Activated gamma-delta T cell treated with Interleukin-2 at 50 U/mL for 16 hours (primary cell): Measurements from ENCODE around the gene GALNT18.

Source experiments
- DNase-seq: peaks from one replicate; pipeline ENCODE4 v3.0.0-alpha.2; 2020

Gene GALNT18

GRCh38 chr11:11401960-11402535 lies 219.8 kb downstream of the GALNT18 start:
- no peak for DNase-seq

DNA sequence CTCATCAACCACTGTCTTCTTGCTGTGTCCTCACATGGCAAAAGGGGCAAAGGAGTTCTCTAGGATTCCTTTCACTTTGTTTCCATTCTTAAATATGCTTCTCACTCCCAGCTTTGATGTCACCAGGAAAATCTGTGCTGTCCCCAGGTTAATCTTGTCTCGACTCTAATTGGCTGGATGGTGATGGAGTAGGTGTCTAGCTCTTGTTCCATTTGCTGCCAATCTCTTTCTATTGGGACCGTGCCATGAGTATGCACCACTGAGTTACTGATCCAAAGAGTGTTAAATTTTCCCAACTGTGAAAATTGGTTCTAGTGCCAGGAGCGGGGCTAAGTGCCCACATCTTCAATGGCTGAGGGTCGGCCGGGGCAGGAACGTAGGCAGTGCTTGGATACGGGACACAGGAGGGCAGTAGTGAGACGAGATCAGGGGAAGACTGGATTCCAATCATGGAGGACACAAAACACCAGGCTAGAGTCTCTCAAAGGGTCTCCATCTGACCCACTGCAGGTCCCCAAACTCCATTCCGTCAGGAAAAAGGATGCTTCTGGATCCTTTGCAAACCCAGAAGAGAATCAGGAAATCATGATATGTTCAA lies 221.1 kb downstream of the GALNT18 start:
- DNase-seq, result no peak

DNA sequence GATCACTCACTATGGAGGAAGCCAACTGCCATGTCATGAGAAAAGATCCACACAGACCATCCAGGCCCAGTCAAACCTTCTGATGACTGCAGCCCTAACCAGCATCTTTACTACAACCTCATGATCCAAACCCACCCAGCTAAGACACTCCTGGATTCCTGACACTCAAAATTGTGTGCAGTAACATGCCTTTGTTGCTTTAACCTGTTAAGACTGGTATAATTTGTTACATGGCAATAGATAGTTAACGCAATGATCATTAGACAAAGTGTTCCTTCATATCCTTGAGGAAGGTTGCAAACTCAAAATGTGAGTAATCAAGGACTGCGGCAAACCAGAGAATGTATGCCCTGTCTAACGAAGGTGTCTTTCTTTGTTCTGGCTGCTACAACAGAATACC lies 221.7 kb downstream of the GALNT18 start:
- DNase-seq, result no peak

GRCh38 chr11:11397781-11398180 lies 224.0 kb downstream of the GALNT18 start:
- DNase-seq, result no peak

DNA sequence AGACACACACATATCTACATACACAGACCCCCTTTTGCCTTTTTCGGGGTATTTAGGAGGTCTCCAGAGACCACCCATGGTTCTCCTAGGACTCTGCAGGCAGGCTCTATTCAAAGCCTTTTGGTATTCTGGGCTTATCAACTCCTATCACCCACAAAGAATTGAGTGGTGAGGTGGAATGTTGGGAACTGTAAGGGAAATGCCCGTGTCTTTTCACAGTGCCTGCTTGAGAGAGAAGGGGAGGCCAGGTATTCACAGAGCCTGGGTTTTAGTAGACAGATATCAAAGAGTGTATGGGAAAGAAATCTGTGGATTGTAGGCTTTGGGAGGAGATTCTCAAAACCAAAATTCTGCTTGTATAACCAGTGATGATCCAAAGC lies 224.8 kb downstream of the GALNT18 start:
- no peak for DNase-seq

GRCh38 chr11:11396301-11397035 lies 225.3 kb downstream of the GALNT18 start:
- no peak for DNase-seq

GRCh38 chr11:11395126-11395525 lies 226.7 kb downstream of the GALNT18 start:
- no peak for DNase-seq

- DNase-seq, result no peak
Observed at GRCh38 chr11:11394241-11394640, 227.6 kb downstream of the GALNT18 start.

GRCh38 chr11:11391796-11392463 lies 229.9 kb downstream of the GALNT18 start:
- DNase-seq, result no peak

- no peak for DNase-seq
Observed at GRCh38 chr11:11391169-11391568, 230.6 kb downstream of the GALNT18 start.

- no peak for DNase-seq
Observed at GRCh38 chr11:11390068-11390771, 231.6 kb downstream of the GALNT18 start.

- DNase-seq, result no peak
Observed at GRCh38 chr11:11389238-11389637, 232.6 kb downstream of the GALNT18 start.

DNA sequence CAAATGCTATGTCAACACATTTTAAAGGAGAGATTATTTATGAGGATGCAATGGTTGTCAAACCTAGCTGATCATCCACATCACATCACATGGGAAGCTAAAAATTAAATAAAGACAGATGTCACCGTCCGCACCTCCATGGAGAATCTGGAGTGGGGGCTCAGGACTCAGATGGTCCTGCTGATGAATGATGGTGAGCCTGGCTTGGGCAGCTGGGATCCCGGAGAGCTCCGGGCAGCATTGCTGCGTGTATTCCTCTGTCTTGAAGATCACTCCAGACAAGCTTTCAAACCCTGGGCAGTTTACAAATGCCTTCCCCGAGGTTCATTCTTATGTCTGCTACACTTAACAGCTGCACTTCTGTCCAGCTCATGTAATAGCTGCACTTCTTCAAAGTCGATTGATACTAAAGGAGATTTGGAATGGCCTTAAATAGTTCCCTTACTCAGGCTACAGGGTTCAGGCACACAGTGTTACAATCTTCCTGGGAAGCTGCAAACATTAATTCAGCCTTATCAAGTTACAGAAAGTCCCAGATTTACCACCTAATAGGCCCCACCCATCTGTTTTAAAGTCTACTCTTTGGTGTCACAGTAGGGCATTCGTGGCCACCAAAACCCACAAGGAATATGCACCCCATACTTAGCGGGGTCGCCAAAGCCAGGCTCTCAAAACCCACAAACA lies 234.0 kb downstream of the GALNT18 start:
- no peak for DNase-seq

DNA sequence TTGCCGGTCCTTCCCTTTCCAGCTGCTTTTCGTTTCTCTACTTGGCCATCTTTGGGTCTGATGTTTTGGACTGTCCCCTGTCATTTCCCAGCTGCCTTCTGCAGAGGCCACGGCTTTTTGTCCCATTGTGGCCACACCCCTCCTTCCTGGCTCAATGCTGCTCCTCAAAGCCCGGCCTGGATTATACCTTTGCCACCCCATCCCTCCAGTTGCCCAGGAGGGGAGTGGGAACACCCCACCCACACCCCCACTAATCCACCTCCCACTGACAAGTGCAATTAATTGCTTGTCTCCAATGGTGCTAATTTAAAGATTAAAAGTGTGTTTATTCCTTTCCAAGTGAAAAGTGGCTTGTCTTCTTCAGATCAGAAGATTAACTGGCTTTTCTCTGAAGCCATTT lies 234.6 kb downstream of the GALNT18 start:
- no peak for DNase-seq

DNA sequence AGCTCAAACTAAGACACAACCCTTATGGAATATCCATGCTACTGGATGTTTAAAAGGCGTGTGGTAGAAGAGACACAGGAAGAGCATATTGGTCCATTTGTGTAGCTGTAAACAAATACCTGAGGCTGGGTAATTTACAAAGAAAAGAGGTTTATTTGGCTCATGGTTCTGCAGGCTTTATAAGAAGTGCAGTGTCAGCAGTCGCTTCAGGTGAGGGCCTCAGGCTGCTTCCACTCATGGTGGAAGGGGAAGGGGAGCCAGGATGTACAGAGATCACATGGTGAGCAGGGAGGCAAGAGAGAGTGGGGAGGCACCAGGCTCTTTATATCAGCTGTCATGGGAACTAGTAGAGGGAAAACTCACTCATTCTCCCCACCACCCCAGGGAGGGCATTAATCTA lies 237.0 kb downstream of the GALNT18 start:
- DNase-seq, result no peak

GRCh38 chr11:11383995-11384394 lies 237.8 kb downstream of the GALNT18 start:
- no peak for DNase-seq

GRCh38 chr11:11382858-11383532 lies 238.8 kb downstream of the GALNT18 start:
- DNase-seq, result no peak

DNA sequence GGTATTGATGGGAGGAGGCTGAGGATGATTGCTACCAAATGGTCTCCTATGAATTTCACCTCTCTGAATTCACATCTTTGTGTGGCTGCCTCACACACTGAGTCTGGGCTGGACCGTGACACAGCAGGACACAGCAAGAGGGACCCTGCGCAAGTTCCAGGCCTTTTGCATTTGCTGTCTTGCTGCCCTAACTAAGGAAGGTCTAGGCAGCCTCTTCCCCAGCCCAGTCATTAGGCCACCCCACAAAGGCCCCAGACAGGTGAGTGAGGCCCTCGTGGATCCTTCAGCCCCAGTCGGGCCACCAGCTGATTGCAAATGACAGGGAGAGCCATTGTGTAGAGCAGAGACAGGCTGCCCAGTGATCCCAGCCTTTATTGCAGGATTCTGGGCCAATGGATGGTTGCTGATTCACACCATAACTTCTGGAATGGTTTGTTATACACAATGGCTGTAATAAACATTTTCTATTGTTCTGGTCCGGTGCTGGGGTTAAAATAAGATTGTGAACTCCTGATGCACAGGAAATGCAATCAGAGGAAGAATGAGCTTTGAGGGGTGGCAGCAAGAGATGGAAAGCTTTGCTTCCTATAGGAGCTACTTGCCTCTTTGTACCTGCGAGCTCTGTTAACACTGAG lies 240.2 kb downstream of the GALNT18 start:
- no peak for DNase-seq

- no peak for DNase-seq
Observed at GRCh38 chr11:11380883-11381282, 240.9 kb downstream of the GALNT18 start.

DNA sequence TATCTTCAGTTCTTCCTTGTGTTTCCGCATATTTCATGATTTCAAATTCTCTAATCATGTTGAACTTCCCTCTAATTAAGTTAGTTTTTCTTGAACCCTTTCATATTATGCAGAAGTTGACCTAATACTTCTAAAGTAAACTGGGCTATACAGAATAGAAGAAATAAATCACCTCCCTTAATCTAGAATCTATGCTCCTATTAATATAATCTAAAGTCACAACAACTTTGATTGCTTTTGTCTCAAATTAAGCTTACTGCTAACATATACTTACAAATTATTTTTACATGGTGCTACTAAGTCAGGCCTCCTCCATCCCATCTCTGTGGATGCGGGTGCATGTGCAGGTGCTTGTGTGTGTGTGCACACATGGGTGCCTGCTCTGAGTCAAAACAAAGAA lies 241.5 kb downstream of the GALNT18 start:
- DNase-seq, result no peak

DNA sequence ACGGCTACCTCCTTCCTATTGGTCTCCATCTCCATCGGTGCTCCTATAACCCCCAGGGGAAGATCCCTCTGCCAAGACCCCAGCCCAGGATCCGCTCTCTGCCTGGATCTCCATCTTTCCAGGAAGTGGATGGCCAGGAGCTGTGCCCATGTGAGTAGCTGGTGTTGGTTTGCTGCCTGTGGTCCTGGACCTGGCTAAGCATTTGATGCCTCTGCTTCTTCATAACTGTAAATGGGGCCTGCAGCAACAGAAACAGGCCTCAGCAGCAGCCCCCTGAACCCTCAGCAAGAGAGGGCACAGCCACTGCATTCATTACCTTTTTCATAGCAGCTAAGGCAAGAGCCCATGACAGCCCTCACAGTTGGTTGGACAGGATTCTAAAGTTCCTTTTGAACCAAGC lies 242.1 kb downstream of the GALNT18 start:
- DNase-seq, result no peak
